K562 (cell line): ENCODE measurements around the gene MMD2. TPM values are rescaled to one million over a fixed set of nuclear protein-coding genes. Genes with fewer than 3 reads are reported as not detected.

Source experiments
- ATAC-seq: fragments of 200-7000 bp; cut with Tn5 transposase; 3 replicates; pipeline ENCODE4 v1.9.1; 2020; ENCODE audit warnings: moderate library complexity
- BruUV-seq: library from RNA; stranded (reverse); fragments of 400-500 nt; replicated peaks from 2 replicates; lab custom pipeline; 2021; lab: Mats Ljungman, UMichigan
- CTCF ChIA-PET: fragments of 300-600 bp; formaldehyde crosslinking; extraction: SDS; loops from one replicate; lab custom pipeline; 2021; ENCODE audit warnings: low intra/inter-chr PET ratio; lab: Yijun Ruan, JAX
- POLR2A ChIA-PET: fragments of 300-600, 350-650 bp; sonication (Branson Sonifier 250); formaldehyde crosslinking; extraction: SDS; loops from one replicate; lab custom pipeline; 2021; ENCODE audit warnings: antibody characterized with exemption, inconsistent platforms; lab: Yijun Ruan, JAX
- DNase-seq, 4 experiments: peaks; one replicate each; pipeline versions ENCODE4 v3.0.0 to v3.0.0-alpha.2; 2011 to 2018; ENCODE audit warnings: low spot score in 3 of 4, mixed read lengths in 3 of 4; ENCODE audit errors: extremely low read depth in 1 of 4
- FAIRE-seq: peaks from 2 replicates; lab custom pipeline; 2011; peaks lifted over from hg19 to GRCh38; lab: Jason Lieb, UNC
- H2AFZ ChIP-seq: 2 replicates; pipeline ENCODE4 v1.6.0; 2011; ENCODE audit warnings: low read depth, low read length, control low read depth, inconsistent platforms
- H3K27ac ChIP-seq: fragments of 200-600 bp; 3 replicates; pipeline ENCODE4 v1.8.0; 2011; ENCODE audit warnings: low read depth, mild to moderate bottlenecking, control low read depth, inconsistent platforms, low read length, moderate library complexity, mixed read lengths; ENCODE audit errors: extremely low read depth
- H3K27me3 ChIP-seq, 2 experiments: fragments of 300-600 bp in 1 of 2; 2 replicates in 1 of 2; 3 replicates in 1 of 2; pipeline versions ENCODE4 v1.6.0 to v1.8.0; 2011; ENCODE audit warnings: inconsistent platforms in 2 of 2, low read length in 2 of 2, mild to moderate bottlenecking in 1 of 2, mixed read lengths in 1 of 2, moderate library complexity in 1 of 2; ENCODE audit not compliant: control insufficient read depth in 2 of 2, insufficient read depth in 2 of 2
- H3K36me3 ChIP-seq: fragments of 300-600 bp; 3 replicates; pipeline ENCODE4 v1.8.0; 2011; ENCODE audit warnings: mild to moderate bottlenecking, low read length, inconsistent platforms; ENCODE audit not compliant: control insufficient read depth, insufficient read depth
- H3K4me1 ChIP-seq, 2 experiments: fragments of 200-600 bp in 1 of 2; replicated peaks in 1 of 2; 2 replicates in 1 of 2; 3 replicates in 1 of 2; pipeline versions ENCODE4 v1.5.1 to v1.8.0; 2011; ENCODE audit warnings: inconsistent platforms in 2 of 2, low read length in 2 of 2, mild to moderate bottlenecking in 1 of 2, mixed read lengths in 1 of 2, moderate library complexity in 1 of 2; ENCODE audit not compliant: control insufficient read depth in 2 of 2, insufficient read depth in 2 of 2
- H3K4me2 ChIP-seq: 2 replicates; pipeline ENCODE4 v1.6.1; 2011; ENCODE audit warnings: low read length, control low read depth, inconsistent platforms, mixed read lengths; ENCODE audit not compliant: insufficient read depth
- H3K4me3 ChIP-seq: fragments of 200-600 bp; sonication (generic), shearing (Covaris generic); 2 replicates; pipeline ENCODE4 v1.5.1; 2016; ENCODE audit warnings: control low read depth, inconsistent platforms
- H3K79me2 ChIP-seq: fragments of 200-600 bp; 3 replicates; pipeline ENCODE4 v1.8.0; 2011; ENCODE audit warnings: low read length, inconsistent platforms; ENCODE audit not compliant: control insufficient read depth, insufficient read depth
- H3K9ac ChIP-seq, 2 experiments: 2 replicates each; pipeline versions ENCODE4 v1.6.0 to v1.6.1; 2011; ENCODE audit warnings: low read depth in 2 of 2, low read length in 2 of 2, control low read depth in 1 of 2, inconsistent platforms in 1 of 2, mild to moderate bottlenecking in 1 of 2, mixed read lengths in 1 of 2; ENCODE audit not compliant: insufficient read depth in 1 of 2
- H3K9me1 ChIP-seq: one replicate; pipeline ENCODE4 v1.6.0; 2011; ENCODE audit warnings: inconsistent platforms, mild to moderate bottlenecking, low read length, moderate library complexity; ENCODE audit not compliant: control insufficient read depth, insufficient read depth
- H3K9me3 ChIP-seq: replicated peaks from 2 replicates; pipeline ENCODE4 v1.5.1; 2011; ENCODE audit warnings: low read depth, low read length, inconsistent platforms; ENCODE audit not compliant: control insufficient read depth, insufficient read depth
- H4K20me1 ChIP-seq: replicated peaks from 2 replicates; pipeline ENCODE4 v1.6.1; 2011; ENCODE audit warnings: low read length, inconsistent platforms, mixed read lengths; ENCODE audit not compliant: control insufficient read depth, insufficient read depth
- ARNT ChIP-seq, 2 experiments: fragments of 450-650 bp; IDR thresholded peaks; 2 replicates each; pipeline ENCODE4 v1.6.1; 2016; ENCODE audit warnings: mild to moderate bottlenecking in 1 of 2
- BHLHE40 ChIP-seq: IDR thresholded peaks from 2 replicates; pipeline ENCODE4 v1.6.1; 2011; ENCODE audit warnings: low read length, improper control_type of control experiment
- CBFB ChIP-seq: sonication (generic); formaldehyde crosslinking; IDR thresholded peaks from 2 replicates; pipeline ENCODE4 v1.4.0; 2020; ENCODE audit warnings: mild to moderate bottlenecking, missing genetic modification reagents
- CHD4 ChIP-seq: fragments of 200-600 bp; sonication (generic); IDR thresholded peaks from 3 replicates; pipeline ENCODE4 v1.6.1; 2012; ENCODE audit warnings: low read depth, mild to moderate bottlenecking, mixed read lengths, low read length, inconsistent platforms; ENCODE audit not compliant: insufficient read depth, insufficient replicate concordance, poor library complexity, severe bottlenecking
- GTF2A2 ChIP-seq: IDR thresholded peaks from 2 replicates; pipeline ENCODE4 v1.6.1; 2016; ENCODE audit warnings: mild to moderate bottlenecking, missing genetic modification characterization, missing compliant biosample characterization
- TAF9B ChIP-seq: fragments of 450-650 bp; IDR thresholded peaks from 2 replicates; pipeline ENCODE4 v1.6.1; 2018; ENCODE audit warnings: mild to moderate bottlenecking; ENCODE audit not compliant: partially characterized antibody
- TBL1XR1 ChIP-seq, 2 experiments: IDR thresholded peaks; 2 replicates each; pipeline ENCODE4 v1.6.1; 2012; ENCODE audit warnings: improper control_type of control experiment in 2 of 2, low read length in 2 of 2, mild to moderate bottlenecking in 1 of 2
- ZBTB8A ChIP-seq: fragments of 450-650 bp; IDR thresholded peaks from 2 replicates; pipeline ENCODE4 v1.6.1; 2018; ENCODE audit warnings: mild to moderate bottlenecking, moderate library complexity; ENCODE audit not compliant: partially characterized antibody
- WGBS: fragments of 100-300 bp; shearing (Covaris generic); methylation state at CpG from one replicate; pipeline ENCODE4 v1.1.6; 2016; ENCODE audit warnings: low coverage, mixed read lengths; ENCODE audit not compliant: insufficient coverage; ENCODE audit errors: missing lambda C conversion rate; 5-methylcytosine and 5-hydroxymethylcytosine counted together
- in situ Hi-C: fragments of 300-500 bp; cut with MboI; formaldehyde crosslinking; loops from 4 replicates; pipeline ENCODE4 v1.15.0; 2018; ENCODE audit warnings: inconsistent platforms, mixed read lengths
- intact Hi-C: fragments of 100-400 bp; cut with micrococcal nuclease; formaldehyde crosslinking; loops from 2 replicates; pipeline ENCODE4 v1.14.2; 2022
- polyA plus RNA-seq, 8 experiments: library from polyadenylated mRNA; depleted of rRNA in 4 of 8; stranded (reverse) in 5 of 8; unstranded in 3 of 8; fragments of >200 nt; fragmentation: Nextera tagmentation in 2 of 8; fragmentation: Illumina TruSeq in 1 of 8; extraction: Ambion mirVana in 2 of 8; extraction: Trizol in 1 of 8; gene quantifications; 2 replicates each; pipeline versions ENCODE4 v1.2.1 to v1.2.3, GENCODE V29; 2011 to 2014; ENCODE audit warnings: inconsistent platforms in 1 of 8, missing spikeins in 1 of 8
- total RNA-seq, 7 experiments: library from RNA; depleted of rRNA in 6 of 7; stranded (reverse); fragments of >200 nt in 6 of 7; fragmentation: Illumina TruSeq in 2 of 7; extraction: Trizol in 2 of 7; gene quantifications; 2 replicates each; pipeline versions ENCODE4 v1.2.1 to v1.2.3, GENCODE V29; 2011 to 2021; ENCODE audit warnings: low replicate concordance in 1 of 7
- TF ChIP-seq, protein P1 (sequence below), 2 experiments: fragments of 450-650 bp; IDR thresholded peaks; 2 replicates each; pipeline ENCODE4 v1.6.1; 2016; ENCODE audit warnings: mild to moderate bottlenecking in 2 of 2, borderline replicate concordance in 1 of 2, low read depth in 1 of 2, moderate library complexity in 1 of 2
- TF ChIP-seq, protein P2 (sequence below): fragments of 250-450 bp; sonication (Bioruptor Pico); IDR thresholded peaks from 2 replicates; pipeline ENCODE4 v1.8.0; 2022; ENCODE audit warnings: moderate library complexity, mild to moderate bottlenecking, inconsistent platforms

The MMD2 gene
- total and polyA plus RNA-seq, 9 of the 15 experiments (the other 6 are each of a cell fraction or from before 2014, with no cell fraction given) = not detected

DNA sequence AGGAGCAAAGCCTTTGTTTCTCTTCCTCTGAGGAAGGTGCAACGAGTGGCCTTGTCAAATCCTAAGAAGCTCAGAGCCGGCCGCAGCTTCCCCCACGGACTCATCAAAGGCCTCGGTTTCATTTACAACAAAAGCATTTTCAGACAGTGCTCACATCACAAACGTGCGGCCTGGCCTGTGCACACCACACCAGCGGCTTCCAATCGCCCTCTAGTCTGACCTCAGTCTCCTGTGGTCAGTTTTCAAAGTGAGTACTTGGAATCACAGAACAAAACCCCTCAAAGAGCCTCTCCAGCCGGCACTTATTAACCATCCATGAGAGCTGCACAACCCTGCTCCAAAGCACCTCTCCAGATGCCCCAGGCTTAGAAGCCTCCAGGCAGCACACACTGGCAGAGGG, 78.8 kb downstream of the MMD2 start (continued):
- TF ChIP-seq GTF2A2 (no peak), ZBTB8A (no peak), BHLHE40 (no peak)

DNA sequence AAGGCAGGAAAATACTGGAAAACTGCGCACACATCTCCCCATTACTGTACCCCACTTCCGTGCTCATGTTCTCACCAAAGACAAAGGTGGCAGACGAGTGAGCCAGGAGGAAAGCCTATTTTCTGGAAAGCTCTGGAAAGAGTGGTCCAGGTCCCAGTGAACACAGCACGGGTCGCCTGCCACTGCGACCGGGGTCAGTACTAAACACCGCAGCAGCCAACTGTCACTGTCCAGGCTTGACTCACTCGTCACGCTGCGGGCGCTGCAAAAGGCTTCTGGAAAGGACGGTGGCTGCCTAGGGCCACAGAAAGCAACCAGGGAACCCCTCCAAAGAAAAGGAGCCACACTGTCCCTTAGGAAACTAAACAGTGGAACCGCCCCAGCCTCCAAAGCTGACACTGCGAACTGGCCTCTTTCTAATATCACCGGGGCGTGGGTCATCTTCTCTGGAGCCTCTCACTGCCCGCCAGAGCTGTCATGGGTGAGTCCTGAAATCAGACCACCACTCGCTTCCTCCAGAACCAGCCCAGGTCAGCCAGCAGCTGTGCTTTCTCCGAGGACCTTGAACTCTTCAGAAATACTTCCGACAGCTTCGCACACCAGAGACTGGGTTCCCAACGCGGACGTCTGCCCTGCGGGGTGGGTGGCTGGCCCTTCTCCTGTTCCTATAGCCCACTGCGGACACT, 79.4 kb downstream of the MMD2 start:
- H3K4me3 ChIP-seq = no peak overlapping the region
- ATAC-seq (no peak), FAIRE-seq (no peak), DNase-seq (no peak)
- intact Hi-C loops (loop anchor here (10.0 kb wide), 2 partner anchors 85 to 265 kb away; no protein-coding TSS in a partner anchor), in situ Hi-C loops (no loop called here)
- no peaks in the 10 kb centered on the region for H3K9me1 ChIP-seq
- H3K9me3 ChIP-seq = no peaks in the 10 kb centered on the region; the same call in 1 of the 2 replicates
- CTCF ChIA-PET = no interaction called here
- H3K36me3 ChIP-seq = peaks cover 17% of the 10 kb centered on the region; the same call in 1 of the 3 replicates
- no peak overlapping the region for H3K27ac ChIP-seq
- H2AFZ ChIP-seq = no peak overlapping the region
- H3K4me1 ChIP-seq = peaks cover 9 to 18% of the 10 kb centered on the region in 2 experiments
- no peak overlapping the region for H3K4me2 ChIP-seq
- no peaks in the 10 kb centered on the region for H3K27me3 ChIP-seq
- 71% methylated on average over 26 of the region's 27 CpGs for WGBS
- peak overlapping the region in 1 of 2 experiments; percentile 58; a peak in 1 of 4 replicates for H3K9ac ChIP-seq
- POLR2A ChIA-PET = no interaction called here
- no TSS peak for BruUV-seq
- peaks cover 4% of the 10 kb centered on the region; the same call in 2 of the 3 replicates for H3K79me2 ChIP-seq
- H4K20me1 ChIP-seq = no peaks in the 10 kb centered on the region
- TF ChIP-seq TBL1XR1 (IDR thresholded peaks at IDR 0.05; ENCODE audit: low read length in 2 of 2) (no peak), CHD4 (no peak), ARNT (IDR thresholded peaks at IDR 0.05) (no peak), CBFB (CRISPR knock-in tag) (no peak), TAF9B (no peak)
- TF ChIP-seq, protein P1, sequence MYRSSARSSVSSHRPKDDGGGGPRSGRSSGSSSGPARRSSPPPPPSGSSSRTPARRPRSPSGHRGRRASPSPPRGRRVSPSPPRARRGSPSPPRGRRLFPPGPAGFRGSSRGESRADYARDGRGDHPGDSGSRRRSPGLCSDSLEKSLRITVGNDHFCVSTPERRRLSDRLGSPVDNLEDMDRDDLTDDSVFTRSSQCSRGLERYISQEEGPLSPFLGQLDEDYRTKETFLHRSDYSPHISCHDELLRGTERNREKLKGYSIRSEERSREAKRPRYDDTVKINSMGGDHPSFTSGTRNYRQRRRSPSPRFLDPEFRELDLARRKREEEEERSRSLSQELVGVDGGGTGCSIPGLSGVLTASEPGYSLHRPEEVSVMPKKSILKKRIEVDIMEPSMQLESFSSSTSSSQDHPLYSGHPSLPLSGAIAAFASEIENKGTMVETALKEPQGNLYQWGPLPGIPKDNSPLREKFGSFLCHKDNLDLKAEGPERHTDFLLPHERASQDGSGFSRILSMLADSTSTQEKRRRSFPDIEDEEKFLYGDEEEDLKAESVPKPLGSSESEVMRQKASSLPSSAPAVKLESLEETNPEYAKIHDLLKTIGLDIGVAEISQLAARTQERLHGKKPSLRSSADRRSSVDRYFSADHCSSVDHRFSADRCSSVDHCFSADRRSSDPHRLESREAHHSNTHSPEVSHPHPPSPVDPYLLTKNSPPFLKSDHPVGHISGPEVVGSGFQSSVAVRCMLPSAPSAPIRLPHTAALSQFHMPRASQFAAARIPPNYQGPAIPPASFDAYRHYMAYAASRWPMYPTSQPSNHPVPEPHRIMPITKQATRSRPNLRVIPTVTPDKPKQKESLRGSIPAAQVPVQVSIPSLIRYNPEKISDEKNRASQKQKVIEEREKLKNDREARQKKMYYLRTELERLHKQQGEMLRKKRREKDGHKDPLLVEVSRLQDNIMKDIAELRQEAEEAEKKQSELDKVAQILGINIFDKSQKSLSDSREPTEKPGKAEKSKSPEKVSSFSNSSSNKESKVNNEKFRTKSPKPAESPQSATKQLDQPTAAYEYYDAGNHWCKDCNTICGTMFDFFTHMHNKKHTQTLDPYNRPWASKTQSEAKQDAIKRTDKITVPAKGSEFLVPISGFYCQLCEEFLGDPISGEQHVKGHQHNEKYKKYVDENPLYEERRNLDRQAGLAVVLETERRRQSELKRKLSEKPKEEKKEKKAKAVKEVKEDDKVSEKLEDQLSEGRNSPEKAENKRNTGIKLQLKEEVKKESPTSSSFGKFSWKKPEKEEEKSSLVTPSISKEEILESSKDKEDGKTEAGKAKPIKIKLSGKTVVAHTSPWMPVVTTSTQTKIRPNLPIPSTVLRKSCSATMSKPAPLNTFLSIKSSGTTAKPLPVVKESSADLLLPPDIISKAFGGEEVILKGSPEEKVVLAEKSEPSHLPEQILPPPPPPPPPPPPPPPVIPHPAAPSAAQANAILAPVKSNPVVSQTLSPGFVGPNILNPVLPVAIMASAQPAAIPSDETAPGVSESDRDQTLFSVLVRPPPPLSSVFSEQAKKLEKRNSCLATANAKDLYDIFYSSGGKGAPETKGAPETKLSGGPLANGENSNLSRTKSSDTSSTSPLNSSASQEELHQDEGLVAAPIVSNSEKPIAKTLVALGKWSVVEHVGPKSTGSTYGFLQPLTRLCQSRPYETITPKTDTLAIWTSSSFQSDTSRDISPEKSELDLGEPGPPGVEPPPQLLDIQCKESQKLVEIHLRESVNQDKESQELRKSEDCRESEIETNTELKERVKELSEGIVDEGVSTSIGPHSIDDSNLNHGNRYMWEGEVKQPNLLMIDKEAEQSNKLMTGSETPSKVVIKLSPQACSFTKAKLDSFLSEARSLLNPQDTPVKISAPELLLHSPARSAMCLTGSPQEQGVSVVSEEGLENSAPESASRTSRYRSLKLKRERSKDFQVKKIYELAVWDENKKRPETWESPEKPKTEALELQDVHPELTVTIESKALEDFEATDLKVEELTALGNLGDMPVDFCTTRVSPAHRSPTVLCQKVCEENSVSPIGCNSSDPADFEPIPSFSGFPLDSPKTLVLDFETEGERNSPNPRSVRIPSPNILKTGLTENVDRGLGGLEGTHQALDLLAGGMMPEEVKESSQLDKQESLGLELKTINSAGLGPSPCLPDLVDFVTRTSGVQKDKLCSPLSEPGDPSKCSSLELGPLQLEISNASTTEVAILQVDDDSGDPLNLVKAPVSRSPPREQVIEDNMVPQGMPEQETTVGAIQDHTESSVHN (IDR thresholded peaks at IDR 0.05; ENCODE audit: borderline replicate concordance in 1 of 2, low read depth in 1 of 2) = no peak
- TF ChIP-seq, protein P2, sequence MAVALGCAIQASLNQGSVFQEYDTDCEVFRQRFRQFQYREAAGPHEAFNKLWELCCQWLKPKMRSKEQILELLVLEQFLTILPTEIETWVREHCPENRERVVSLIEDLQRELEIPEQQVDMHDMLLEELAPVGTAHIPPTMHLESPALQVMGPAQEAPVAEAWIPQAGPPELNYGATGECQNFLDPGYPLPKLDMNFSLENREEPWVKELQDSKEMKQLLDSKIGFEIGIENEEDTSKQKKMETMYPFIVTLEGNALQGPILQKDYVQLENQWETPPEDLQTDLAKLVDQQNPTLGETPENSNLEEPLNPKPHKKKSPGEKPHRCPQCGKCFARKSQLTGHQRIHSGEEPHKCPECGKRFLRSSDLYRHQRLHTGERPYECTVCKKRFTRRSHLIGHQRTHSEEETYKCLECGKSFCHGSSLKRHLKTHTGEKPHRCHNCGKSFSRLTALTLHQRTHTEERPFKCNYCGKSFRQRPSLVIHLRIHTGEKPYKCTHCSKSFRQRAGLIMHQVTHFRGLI (CRISPR knock-in tag) = no peak
